ENCODE results near the gene NRBP1. TPM values are rescaled to one million over a fixed set of nuclear protein-coding genes. Genes with fewer than 3 reads are reported as not detected.

Gene NRBP1
- total and polyA plus RNA-seq, 9 of the 15 experiments (the other 6 are each of a cell fraction or from before 2014, with no cell fraction given) = 2.9 to 84.5 (median 36.9) TPM

DNA sequence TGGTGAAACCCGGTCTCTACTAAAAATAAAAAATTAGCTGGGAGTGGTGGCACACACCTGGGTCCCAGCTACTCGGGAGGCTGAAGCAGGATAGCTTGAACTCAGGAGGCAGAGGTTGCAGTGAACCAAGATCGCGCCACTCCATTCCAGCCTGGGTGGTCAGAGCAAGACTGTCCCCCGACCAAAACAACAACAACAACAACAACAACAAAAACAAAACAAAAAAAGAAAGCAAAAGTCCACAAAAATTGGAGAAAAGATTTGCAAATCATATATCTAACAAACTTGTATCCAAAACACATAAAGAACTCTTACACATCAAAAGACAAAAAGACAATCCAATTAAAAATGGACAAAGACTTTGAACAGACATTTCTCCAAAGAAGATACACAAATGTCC, 29.5 kb upstream of the NRBP1 start:
- Histone ChIP-seq H3K27ac (ENCODE audit: extremely low read depth, low read depth, low read length) (no peak overlapping the region), H3K79me2 (ENCODE audit: control insufficient read depth, insufficient read depth, low read length) (peaks cover 98% of the 10 kb centered on the region), H3K9me1 (ENCODE audit: control insufficient read depth, insufficient read depth, low read length) (no peaks in the 10 kb centered on the region), H4K20me1 (replicated peaks; ENCODE audit: control insufficient read depth, insufficient read depth, low read length) (0 out of 2 replicates have a peak, but pooled peaks cover 4% of the 10 kb centered on the region), H3K4me2 (ENCODE audit: insufficient read depth, low read length) (no peak overlapping the region), H3K9me3 (replicated peaks; ENCODE audit: control insufficient read depth, insufficient read depth, low read depth, low read length) (no peaks in the 10 kb centered on the region), H3K4me3 (no peak overlapping the region), H3K4me1 (replicated peaks in 1 of 2; ENCODE audit: control insufficient read depth in 2 of 2, insufficient read depth in 2 of 2, low read length in 2 of 2) (no peaks in the 10 kb centered on the region; a peak in 2 of 5 replicates), H3K9ac (ENCODE audit: insufficient read depth in 1 of 2, low read depth in 2 of 2, low read length in 2 of 2) (no peak overlapping the region), H3K27me3 (ENCODE audit: control insufficient read depth in 2 of 2, insufficient read depth in 2 of 2, low read length in 2 of 2) (no peaks in the 10 kb centered on the region), H2AFZ (ENCODE audit: low read depth, low read length) (no peak overlapping the region), H3K36me3 (ENCODE audit: control insufficient read depth, insufficient read depth, low read length) (peaks cover 57% of the 10 kb centered on the region)
- in situ Hi-C loops (cut with MboI) = no loop called here
- BruUV-seq (replicated peaks) = no TSS peak
- no peak for DNase-seq (ENCODE audit: extremely low read depth in 1 of 4, low spot score in 3 of 4)
- no peak for ATAC-seq
- ChIA-PET POLR2A (no interaction called here), CTCF (ENCODE audit: low intra/inter-chr PET ratio) (no interaction called here)
- no peak for TF ChIP-seq HDAC1 (IDR thresholded peaks at IDR 0.05)
- no peak for TF ChIP-seq RAD21 (CRISPR knock-in tag; conservative IDR thresholded peaks at IDR 0.05 in 1 of 2, IDR thresholded peaks at IDR 0.05 in 1 of 2)
- no peak for TF ChIP-seq PCBP2 (IDR thresholded peaks at IDR 0.05; ENCODE audit: low read depth, low read length, poor library complexity, severe bottlenecking)
- TF ChIP-seq MCM2 (IDR thresholded peaks at IDR 0.05; ENCODE audit: low read depth) = no peak
- no peak for TF ChIP-seq THRAP3 (IDR thresholded peaks at IDR 0.05; ENCODE audit: borderline replicate concordance)
- no peak for TF ChIP-seq MTA1 (IDR thresholded peaks at IDR 0.05; ENCODE audit: borderline replicate concordance)
- TF ChIP-seq, protein P1, sequence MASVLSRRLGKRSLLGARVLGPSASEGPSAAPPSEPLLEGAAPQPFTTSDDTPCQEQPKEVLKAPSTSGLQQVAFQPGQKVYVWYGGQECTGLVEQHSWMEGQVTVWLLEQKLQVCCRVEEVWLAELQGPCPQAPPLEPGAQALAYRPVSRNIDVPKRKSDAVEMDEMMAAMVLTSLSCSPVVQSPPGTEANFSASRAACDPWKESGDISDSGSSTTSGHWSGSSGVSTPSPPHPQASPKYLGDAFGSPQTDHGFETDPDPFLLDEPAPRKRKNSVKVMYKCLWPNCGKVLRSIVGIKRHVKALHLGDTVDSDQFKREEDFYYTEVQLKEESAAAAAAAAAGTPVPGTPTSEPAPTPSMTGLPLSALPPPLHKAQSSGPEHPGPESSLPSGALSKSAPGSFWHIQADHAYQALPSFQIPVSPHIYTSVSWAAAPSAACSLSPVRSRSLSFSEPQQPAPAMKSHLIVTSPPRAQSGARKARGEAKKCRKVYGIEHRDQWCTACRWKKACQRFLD (CRISPR knock-in tag; IDR thresholded peaks at IDR 0.05) = no peak
- TF ChIP-seq ZNF79 (CRISPR knock-in tag; IDR thresholded peaks at IDR 0.05; ENCODE audit: low read depth) = no peak
- no peak for TF ChIP-seq ESRRA (IDR thresholded peaks at IDR 0.05; ENCODE audit: borderline replicate concordance, low read depth)
- TF ChIP-seq, protein P2, sequence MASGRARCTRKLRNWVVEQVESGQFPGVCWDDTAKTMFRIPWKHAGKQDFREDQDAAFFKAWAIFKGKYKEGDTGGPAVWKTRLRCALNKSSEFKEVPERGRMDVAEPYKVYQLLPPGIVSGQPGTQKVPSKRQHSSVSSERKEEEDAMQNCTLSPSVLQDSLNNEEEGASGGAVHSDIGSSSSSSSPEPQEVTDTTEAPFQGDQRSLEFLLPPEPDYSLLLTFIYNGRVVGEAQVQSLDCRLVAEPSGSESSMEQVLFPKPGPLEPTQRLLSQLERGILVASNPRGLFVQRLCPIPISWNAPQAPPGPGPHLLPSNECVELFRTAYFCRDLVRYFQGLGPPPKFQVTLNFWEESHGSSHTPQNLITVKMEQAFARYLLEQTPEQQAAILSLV (tag; IDR thresholded peaks at IDR 0.05) = no peak
- no peak for TF ChIP-seq KLF1 (tag; IDR thresholded peaks at IDR 0.05)
- no peak for TF ChIP-seq POLR2AphosphoS5 (IDR thresholded peaks at IDR 0.05; ENCODE audit: control insufficient read depth, insufficient read depth, low read depth, low read length)
- TF ChIP-seq C11orf30 (IDR thresholded peaks at IDR 0.05; ENCODE audit: low read depth) = no peak
- 91% methylated on average over 5 of the region's 5 CpGs for WGBS (ENCODE audit: insufficient coverage, low coverage, missing lambda C conversion rate)
- no peak for FAIRE-seq
- intact Hi-C loops (cut with micrococcal nuclease) = no loop called here

All from K562 (cell line).